ENCODE measurements around the gene SRD5A1.
A peak's percentile ranks its signal among the peaks of the same experiment; 100 is the strongest.

The SRD5A1 gene, protein sequence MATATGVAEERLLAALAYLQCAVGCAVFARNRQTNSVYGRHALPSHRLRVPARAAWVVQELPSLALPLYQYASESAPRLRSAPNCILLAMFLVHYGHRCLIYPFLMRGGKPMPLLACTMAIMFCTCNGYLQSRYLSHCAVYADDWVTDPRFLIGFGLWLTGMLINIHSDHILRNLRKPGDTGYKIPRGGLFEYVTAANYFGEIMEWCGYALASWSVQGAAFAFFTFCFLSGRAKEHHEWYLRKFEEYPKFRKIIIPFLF

DNA sequence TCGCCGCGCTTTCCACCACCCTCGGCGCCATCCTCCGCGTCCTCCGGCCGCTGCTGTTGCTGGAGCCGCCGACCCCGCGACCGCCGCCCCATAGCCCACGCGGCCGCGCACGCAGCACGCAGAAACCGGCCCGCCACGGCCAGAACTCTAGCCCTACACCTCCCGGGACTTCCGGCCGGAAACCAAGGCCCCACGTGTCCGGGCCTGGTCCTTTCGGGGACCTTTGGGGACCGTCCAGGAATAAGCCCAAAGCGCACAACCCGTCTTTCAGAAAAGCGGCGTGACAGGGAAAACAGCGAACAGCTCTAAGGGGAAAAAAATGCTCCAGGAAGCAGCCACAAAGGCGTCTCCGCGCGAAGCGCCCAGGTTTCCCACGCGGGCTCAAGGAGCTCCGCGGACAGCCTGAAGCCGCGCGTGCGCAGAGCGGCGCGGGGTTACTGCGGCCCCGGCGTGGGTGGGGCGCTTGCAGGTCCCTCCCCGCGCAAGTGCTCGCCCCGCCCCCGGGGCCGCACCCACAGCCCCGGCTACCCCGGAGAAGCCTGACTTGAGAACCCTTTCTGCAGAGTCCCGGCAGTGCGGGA, at the start of gene SRD5A1, which contains the start of gene NSUN2:
TSS of gene SRD5A1 (plus strand) at position 553 of the 581 bp plus-strand sequence. CDS start 137 bp downstream, outside the sequence.
TSS of gene NSUN2 (minus strand) at position 157 of the 581 bp plus-strand sequence. CDS start at position 92, 65 bp downstream.
- DNase-seq = peak; percentile 85

DNA sequence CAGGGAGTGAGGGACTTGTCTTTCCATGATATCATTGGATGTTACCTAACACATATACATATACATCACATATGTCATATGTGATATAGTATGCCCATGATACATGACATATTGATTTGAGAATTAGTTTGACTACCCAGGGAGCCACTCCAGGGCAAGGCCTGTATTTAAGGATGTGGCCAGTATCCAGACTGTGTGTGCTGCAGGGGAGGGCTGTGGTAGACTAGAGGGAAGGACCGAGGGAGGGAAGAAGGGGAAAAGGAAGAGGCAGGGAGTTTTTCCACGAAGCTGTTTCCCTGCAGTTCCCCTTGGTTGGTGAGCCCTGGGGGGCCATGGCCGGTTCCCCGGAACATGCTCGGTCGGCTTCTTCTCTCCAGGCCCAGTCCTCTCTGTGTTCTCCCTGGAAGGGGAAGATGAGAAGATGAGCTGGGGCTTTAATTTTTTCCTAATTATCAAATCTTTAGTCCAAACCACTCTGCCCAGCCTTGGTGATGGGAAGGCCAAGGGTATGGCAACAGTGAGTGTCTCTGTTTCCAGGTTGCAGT, 49.1 kb upstream of the SRD5A1 start:
- DNase-seq = no peak

DNA sequence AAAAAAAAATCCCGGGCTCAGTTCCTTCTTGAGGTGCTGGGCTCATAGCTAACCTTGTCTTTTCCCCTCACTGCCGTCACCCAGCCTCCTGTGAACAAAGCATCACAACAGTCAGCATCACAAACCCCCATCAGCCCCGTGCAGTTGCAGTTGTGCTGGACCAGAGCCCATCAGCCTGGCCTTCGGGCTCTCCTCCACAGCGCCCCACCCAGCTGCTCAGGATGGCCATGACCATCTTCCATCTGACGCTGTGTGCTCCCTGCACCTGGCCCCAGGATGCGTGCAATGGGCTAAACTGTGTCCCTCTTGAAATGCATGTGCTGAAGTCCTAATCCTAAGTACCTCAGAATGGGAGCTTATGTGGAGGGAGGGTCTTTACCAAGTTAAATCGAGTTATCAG, 48.5 kb upstream of the SRD5A1 start:
- DNase-seq = no peak

DNA sequence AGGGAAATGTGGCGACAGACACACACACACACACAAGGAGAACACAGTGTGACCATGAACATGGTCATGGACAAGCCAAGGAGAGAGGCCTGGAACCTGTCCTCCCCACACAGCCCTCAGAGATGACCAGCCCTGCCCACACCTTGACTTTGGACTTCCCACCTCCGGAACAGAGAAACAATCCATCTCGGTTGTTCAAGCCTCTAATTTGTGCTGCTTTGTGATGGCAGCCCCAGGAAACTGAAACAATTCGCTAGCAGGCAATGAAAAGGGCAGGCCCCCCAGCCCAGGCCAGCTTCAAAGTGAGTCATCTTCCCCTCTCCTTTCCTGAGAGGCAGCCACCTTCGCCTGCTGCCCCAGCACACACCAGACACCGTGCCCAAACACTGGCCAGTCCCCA, 48.1 kb upstream of the SRD5A1 start:
- peak; percentile 10 for DNase-seq

DNA sequence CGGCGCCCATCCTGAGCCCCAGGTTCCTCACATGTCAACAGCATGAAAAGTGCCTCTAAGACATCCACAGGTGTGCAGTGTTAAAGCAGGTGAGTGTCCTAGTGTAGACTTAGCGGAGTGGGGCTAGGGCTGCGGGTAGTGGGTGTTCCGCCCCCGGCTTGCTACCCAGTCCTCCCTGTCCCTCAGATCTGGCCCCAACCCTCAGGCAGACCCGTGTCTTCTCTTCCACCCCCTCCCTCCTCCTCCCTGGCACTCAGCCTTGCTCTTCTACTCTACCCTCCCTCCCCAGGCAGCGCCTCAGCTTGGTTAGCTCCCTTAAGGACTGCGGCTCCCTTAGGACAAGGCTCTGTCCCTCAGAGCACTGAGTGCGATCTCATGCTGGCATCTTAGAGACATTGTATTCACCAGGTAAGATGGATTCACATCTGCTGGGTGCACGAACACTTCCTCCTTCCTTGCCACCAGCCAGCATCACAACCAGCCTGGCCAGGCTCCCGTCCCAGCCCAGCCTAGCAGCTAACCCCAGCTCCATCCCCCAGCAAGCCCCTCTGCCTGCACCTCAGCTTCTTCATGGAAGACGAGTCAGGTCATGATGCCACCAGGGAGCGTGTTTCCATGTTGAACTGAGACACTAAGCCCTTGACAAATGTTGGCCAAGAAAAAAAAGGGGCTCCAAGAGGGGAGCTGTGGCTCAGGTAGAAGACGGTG, 47.1 kb upstream of the SRD5A1 start:
- DNase-seq = no peak

DNA sequence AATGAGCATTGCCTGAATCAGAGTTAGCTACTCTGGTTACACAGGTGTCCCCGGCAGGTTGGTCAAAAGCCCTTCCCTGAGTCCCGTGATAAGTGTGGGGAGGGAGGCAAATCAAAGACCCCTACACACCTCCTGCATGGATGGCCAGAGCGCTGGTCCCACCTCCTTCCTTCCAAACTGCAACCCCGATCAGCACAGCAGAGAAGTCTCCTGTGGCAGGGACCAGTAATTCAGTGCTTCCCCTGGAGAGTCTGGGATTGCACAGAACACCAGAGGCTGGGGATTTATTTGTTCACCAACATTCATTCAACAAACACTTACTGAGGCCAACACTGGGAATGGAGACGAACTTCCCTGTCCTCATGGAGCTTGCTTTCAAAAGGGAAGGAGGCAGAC, 46.6 kb upstream of the SRD5A1 start:
- no peak for DNase-seq

DNA sequence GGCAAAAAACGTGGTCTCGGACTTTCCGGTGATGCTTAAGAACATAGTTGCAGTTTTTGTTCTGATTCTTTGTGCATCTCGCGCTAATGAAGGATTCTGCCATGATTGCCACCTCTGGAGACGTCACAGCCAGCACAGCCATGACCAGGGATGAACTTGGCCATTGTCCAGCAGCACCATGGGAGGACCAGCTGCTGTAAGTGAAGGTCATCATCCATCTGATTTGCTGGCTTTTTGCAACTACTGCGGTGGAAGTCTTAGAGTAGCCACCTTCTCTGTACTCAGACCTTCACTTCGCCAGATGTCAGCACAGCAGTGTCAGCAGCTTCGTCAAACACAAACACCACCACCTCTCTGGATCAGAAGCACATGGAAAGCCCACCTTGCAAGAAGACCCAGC, 46.1 kb upstream of the SRD5A1 start:
- DNase-seq = no peak

DNA sequence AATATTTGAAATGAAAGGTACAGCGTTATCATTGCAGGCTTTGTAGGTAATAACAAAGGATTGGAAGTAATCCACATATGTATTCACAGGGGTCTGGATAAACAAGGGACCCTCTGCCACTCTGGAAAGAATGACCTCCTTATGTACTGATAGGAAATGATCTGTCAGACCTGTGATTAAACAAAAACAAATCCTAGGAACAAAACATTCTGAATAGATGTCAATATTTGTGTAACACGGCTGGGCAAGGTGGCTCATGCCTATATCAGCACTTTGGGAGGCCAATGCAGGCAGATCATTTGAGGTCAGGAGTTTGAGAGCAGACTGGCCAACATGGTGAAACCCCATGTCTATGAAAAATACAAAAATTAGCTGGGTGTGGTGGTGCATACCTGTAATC, 42.7 kb upstream of the SRD5A1 start:
- no peak for DNase-seq

DNA sequence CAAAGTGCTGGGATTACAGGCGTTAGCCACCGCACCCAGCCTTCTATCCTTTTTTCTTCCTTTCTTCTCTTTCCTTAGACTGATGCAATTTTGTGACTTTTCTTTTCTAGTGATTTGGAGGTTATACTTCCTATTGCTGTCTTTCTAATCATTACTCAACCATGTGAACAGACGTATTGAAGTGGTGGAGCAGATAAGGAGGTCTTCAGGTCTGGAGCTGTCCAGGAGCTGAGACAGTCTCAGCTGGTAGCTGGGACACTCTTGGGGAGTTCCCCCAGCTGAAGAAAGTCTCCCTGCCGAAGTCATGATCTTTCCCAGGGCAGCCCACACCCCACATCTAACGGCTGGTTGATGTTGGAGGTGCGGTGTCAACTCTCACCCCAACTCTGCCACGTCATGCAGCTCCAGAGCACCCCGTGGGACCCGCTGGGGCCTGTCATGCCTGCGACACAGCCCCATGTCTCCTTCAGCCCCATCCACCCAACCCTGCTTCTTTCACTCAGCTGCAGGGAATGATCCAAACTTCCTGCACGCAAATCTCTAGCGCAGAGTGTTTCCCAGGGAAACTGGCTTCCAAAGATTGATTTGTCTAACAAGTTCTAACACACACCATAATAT, 41.5 kb upstream of the SRD5A1 start:
- DNase-seq = no peak

DNA sequence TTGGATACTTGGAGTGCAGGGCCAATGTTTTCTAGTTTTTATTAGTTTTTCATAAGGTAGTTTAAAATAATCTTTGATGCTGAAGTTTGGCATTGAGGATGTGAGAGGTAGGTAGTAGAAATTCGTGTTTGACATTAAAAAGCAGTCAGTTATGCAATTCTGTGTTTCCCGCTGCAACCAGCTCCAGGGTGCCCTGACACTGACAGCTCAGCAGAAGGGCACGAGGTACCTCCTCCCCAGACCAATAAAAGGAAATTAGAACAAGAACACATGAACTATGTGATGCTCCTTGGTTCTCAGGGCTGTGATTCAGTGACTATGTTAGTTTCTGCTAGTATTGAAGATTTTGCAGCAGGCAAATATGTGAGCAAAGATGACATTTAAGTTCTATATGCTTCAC, 40.6 kb upstream of the SRD5A1 start:
- peak; percentile 20 for DNase-seq

DNA sequence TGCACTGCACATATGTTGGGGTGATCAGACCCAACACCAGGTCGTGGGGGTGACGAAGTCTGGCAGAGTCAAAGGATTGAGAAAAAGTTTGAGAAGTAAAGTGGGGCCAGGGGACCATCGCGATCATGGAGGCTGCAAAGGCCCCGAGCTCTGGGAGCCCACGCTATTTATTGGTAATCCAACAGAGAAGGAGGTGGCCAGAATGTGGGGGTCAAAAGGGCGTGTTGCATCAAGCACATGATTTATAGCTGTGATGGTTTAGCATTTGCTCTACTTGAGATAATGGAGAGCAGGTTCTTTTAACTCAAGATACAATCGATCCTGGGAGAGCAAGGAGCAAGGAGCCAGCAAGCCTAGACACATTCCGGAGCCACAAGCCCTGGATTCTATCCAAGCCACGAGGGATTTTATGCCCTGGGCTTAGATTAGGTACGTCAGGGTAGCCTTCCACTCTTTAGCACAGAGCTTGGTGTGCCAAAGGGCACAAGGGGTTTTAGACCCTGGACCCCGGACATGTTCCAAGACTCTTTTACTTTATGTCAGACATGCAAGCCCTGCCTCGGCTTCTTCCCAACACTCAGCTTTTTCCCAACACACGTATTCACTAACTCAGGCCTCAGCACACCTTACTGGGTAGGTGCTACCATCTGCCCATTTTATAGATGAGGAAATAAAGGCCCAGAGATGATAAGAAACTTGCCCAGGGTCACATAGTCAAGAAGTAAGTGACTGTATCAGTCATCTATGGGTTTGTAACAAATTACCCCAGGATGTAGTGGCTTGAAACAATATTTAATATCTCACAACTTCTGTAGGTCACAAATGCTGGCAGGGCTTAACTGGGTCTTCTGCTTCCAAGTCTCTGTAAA, 39.9 kb upstream of the SRD5A1 start:
- DNase-seq = no peak

DNA sequence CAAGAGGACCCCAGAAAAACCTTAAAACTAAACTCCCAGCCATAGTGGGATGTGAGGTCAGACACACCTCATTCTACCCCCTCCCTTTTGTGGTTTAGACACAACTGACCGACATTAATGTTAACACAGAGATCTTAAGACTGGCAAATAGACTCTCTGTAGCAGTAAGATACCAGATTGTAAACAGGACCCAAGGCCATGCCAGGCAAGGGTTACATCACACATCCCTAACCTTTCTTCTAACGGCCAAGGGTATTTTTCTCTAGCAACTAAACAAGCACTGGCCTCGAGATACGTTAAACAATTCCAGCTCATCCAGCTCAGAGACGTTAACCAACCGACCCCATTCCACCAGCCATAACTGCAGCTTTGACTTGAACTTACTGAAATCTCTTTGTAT, 39.2 kb upstream of the SRD5A1 start:
- DNase-seq = no peak

DNA sequence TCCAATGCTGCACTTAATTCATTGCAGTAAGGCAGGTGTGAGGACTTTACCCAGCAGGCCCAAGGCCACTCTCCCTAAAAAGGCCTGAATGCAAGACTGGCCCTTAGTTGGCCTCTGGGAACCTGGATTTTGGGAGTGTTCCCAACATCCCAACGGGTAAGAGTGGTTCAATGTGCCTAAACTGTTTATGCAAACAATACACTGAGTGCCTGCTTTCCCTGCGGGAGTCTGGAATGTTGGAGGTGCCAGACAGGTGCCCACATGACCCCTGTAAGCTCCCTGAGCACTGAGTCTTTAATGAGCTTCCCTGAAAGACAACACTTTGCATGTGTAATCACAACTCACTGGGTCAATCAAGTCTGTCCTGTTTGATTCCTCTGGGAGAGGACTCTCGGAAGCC, 37.8 kb upstream of the SRD5A1 start:
- no peak for DNase-seq

DNA sequence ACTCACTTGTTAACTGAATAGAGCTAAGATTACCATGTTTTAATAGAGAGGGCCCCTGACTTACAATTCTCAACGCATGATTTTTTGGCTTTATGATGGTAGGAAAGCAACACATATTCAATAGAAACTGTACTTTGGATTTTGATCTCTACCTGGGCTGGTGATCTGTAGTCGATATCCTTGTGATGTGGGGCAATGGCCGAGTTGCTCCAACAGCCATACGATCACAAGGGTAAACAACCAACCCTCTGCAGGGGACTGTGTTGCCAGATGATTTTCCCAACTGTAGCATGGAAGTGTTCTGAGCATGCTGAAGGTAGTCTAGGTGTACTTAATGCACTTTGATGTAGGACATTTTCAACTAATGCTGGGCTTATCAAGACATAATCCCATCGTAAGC, 36.9 kb upstream of the SRD5A1 start:
- no peak for DNase-seq

DNA sequence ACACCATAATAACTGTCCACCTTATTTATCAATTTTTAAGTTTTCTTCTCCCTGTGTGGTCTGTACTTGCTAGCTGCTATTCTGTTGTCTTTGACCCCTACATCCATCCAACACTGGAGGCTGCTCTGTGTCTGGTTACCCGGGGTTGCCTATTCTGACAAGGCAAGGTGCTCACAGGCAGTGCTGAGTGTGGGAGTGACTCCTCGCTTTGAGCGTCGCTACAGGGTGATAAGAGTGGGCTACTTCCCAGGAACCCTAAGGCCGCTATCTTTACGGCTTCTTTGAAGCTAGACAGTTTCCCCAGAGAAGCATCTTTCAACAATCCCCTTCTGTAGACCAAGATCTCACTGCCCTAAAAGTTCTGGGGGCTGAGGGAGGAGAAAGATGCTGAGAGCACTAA, 35.7 kb upstream of the SRD5A1 start:
- no peak for DNase-seq

DNA sequence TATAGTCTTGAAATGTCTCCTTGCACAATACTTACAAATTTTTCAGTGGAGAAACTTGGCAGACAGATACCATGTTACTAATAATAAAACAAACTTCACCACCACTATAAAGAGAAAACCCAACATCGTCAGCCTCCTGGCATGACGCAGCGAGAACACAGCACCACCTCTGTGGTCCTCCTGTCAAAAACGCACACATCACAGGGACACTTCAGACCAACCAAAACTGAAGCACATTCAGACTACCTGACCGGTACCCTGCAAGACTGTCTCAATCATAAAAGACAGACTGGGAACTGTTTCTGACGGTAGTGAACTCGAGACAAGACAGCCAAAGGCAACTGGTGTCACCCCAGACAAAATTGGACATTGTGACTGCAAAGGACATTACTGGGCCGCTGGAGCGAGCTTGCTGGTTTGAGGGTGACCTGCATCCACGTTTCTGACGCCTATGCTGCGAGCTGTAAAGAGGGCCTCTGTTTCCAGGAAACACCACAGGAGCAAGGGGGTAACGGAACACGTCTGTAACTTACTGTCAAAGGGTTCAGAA, 34.8 kb upstream of the SRD5A1 start:
- DNase-seq = no peak

DNA sequence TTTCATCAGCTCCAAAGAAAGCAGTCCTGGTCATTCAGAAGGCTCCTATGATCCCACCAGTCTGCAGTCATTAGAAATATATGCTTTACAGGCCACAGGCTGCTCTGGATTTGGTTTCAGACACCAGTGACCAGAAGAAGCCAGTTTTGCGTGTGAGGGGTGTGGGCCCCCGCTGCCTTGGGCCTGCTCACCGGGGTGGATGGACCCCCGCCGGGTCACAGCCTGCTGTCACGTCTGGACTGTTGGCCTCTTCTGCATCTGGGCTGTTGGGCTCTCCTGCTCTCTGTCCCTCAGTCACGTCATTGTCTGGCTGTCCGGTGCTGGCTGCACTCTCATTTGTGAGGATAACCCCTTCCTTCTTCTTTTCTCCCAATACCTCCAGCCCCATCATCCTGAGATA, 33.5 kb upstream of the SRD5A1 start:
- no peak for DNase-seq

DNA sequence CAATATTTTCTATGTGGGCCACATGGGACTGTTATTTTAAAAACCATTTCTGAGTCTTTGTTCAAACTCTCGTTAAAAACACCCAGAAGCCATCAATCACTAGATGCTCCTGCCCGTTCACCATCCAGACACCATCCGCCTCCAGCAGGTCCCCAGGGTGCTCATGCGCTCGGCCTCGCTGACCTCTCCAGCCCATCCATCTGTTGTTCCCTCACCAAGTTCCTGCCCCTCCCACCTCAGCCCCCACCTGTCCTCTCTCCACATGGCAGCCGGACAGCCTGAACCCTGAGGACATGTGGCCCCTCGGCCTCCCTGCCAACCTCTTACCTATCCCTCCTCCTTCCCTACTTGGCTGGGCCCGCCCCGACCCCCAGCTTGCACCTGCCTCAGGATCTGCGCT, 32.0 kb upstream of the SRD5A1 start:
- no peak for DNase-seq

DNA sequence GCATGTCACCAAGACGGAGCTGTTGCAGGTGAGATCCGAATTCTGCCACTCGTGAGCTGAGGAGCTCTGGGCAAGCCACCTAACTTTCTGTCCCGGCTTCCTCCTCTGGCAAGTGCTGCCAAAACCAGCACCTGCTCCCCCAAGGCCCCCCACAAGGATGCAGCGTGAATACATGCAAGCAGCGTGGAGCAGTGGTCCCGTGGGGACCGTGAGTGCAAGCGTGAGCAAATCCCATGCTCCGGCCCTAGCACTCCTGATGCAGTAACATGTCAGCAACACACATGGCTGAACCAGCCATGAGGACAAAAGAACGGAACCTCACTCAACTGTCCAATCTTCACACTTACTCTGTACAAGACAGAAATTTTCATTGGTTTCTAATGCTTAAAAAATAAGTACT, 31.4 kb upstream of the SRD5A1 start:
- DNase-seq = no peak

DNA sequence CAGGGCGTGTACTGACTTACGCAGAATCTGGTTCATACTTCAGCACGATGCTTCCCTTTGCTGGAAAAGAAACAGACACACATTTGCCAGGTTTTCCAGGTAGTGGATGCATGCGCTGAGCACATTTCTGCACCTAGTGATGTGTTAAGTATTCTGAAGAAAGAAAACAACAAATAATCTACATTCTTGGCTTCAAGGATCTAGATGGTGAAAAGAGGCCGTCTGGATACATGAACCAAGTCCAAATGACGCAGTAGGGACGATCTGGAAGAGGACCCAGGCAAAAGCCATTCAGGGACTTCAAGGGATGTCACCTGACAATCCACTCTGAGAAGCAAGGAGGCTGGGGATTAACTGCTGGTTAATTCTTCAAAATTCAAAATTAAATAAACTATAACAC, 30.8 kb upstream of the SRD5A1 start:
- DNase-seq = no peak

DNA sequence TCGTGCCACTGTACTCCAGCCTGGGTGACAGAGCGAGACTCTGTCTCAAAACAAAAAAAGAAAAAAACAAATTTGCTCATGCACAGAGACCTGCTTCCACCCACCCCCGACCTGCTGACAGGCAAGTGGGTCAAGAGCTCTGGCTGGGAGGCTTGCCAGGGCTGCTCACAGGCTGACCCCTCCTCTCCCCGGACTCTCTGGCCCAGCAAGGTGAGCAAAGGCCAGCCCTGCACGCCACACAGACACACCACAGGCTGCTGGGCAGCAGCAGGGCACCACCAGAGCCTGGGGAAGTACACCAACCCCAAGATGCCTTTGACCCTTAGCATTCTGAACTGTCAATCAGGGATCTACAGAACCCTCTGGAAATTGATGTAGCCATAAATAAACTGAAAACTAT, 29.6 kb upstream of the SRD5A1 start:
- no peak for DNase-seq

DNA sequence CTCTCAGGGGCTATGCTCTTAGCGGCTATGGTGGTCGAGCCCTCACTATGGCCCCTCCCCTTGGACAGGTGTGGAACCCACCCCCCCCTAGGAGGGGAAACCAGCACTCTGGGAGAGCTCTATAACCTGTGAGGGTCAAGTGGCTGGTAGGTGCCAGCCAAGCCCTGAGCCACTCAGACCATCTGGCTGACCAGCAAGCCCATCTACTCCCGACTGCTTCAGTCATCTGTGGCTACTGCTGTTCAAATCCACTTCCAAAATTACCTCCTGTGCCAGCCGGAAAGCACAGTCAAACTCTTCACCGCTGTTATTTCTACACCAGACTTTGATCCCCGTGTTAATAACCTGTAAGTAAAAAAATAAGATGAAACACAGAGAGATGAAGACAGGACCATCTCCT, 28.9 kb upstream of the SRD5A1 start:
- DNase-seq = no peak
